WERI-Rb-1 (cell line): ENCODE data around the gene ADA.

Experiments used
- DNase-seq: peaks from one replicate; pipeline ENCODE4 v3.0.0-alpha.2; 2020
- H3K27ac ChIP-seq: fragments of 250-450 bp; sonication (Bioruptor Pico); 2 replicates; pipeline ENCODE4 v1.5.1; 2020; ENCODE audit warnings: mild to moderate bottlenecking, moderate library complexity
- H3K27me3 ChIP-seq: fragments of 250-450 bp; sonication (Bioruptor Pico); 2 replicates; pipeline ENCODE4 v1.5.1; 2021; ENCODE audit warnings: mild to moderate bottlenecking, low read depth, moderate library complexity; ENCODE audit not compliant: insufficient read depth, severe bottlenecking
- H3K36me3 ChIP-seq: fragments of 250-450 bp; sonication (Bioruptor Pico); 2 replicates; pipeline ENCODE4 v1.5.1; 2020; ENCODE audit warnings: mild to moderate bottlenecking, moderate library complexity
- H3K4me3 ChIP-seq: 2 replicates; pipeline ENCODE4 v1.5.1; 2011; ENCODE audit warnings: low read depth, mild to moderate bottlenecking, control low read depth, low read length
- H3K9me3 ChIP-seq: fragments of 250-450 bp; sonication (Bioruptor Pico); 2 replicates; pipeline ENCODE4 v1.5.1; 2021; ENCODE audit warnings: mild to moderate bottlenecking, moderate library complexity; ENCODE audit not compliant: severe bottlenecking
- TF ChIP-seq, protein P1 (sequence below): IDR thresholded peaks from 2 replicates; pipeline ENCODE4 v1.5.1; 2011; ENCODE audit warnings: low read depth, mild to moderate bottlenecking, control low read depth, inconsistent platforms, low read length

Gene ADA

DNA sequence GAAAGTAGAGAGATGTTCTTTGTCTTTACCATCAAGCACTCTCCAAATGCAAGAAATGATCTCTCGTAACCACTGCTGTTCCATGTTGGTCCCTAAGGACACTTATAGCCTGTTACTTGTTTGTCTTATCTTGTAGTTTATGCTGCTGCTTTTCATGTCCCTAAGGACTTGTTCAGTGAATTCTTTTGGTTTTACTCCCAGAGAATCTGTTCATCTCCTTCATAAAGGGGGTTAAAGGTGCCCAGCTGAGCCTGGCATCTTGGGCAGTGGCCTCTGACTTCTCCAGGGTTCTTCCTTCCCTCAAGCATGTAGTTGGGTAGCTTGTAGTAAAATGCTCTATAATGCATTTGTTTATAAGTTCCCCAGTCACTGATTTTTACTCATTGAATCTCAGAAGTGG lies 70.0 kb downstream of the ADA start:
- Histone ChIP-seq H3K27ac (no peak overlapping the region), H3K4me3 (no peak overlapping the region), H3K27me3 (no peaks in the 10 kb centered on the region), H3K36me3 (no peaks in the 10 kb centered on the region), H3K9me3 (no peaks in the 10 kb centered on the region)
- TF ChIP-seq, protein P1, sequence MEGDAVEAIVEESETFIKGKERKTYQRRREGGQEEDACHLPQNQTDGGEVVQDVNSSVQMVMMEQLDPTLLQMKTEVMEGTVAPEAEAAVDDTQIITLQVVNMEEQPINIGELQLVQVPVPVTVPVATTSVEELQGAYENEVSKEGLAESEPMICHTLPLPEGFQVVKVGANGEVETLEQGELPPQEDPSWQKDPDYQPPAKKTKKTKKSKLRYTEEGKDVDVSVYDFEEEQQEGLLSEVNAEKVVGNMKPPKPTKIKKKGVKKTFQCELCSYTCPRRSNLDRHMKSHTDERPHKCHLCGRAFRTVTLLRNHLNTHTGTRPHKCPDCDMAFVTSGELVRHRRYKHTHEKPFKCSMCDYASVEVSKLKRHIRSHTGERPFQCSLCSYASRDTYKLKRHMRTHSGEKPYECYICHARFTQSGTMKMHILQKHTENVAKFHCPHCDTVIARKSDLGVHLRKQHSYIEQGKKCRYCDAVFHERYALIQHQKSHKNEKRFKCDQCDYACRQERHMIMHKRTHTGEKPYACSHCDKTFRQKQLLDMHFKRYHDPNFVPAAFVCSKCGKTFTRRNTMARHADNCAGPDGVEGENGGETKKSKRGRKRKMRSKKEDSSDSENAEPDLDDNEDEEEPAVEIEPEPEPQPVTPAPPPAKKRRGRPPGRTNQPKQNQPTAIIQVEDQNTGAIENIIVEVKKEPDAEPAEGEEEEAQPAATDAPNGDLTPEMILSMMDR = no peak
- DNase-seq = no peak

DNA sequence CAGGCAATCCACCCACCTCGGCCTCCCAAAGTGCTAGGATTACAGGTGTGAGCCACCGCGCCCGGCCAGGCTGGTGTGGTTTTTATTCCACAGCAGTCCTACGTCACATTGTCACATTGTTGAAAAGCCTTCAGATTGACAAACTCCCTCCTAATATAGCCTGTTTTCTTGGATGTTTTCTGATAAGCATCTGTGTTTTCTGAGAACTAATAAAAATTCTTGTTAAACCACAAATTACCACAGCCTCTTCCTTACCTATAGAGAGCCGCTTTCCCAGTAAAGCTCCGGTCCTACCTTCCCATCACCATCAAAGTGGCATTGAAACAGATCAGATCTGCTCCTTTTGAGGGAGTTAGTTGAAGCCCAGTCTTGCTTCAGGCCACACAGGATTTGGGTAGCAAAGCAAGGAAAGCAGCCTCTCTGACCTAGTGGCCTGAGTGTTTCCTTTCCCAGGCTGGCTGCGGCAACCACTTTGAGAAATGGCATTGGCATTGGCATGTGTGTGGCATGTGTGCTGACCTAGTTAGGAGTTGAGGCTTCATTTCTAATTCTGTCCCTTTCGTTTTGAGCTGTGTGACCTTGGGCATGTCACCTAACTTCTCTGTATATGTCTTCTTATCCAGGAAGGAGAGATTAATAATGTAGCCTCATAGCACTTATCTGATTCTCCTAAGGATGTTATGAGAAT lies 70.8 kb downstream of the ADA start:
- TF ChIP-seq, protein P1 = no peak
- H3K36me3 ChIP-seq = no peaks in the 10 kb centered on the region
- no peak for DNase-seq
- H3K27me3 ChIP-seq = no peaks in the 10 kb centered on the region
- no peak overlapping the region for H3K4me3 ChIP-seq
- no peaks in the 10 kb centered on the region for H3K9me3 ChIP-seq
- H3K27ac ChIP-seq = no peak overlapping the region

DNA sequence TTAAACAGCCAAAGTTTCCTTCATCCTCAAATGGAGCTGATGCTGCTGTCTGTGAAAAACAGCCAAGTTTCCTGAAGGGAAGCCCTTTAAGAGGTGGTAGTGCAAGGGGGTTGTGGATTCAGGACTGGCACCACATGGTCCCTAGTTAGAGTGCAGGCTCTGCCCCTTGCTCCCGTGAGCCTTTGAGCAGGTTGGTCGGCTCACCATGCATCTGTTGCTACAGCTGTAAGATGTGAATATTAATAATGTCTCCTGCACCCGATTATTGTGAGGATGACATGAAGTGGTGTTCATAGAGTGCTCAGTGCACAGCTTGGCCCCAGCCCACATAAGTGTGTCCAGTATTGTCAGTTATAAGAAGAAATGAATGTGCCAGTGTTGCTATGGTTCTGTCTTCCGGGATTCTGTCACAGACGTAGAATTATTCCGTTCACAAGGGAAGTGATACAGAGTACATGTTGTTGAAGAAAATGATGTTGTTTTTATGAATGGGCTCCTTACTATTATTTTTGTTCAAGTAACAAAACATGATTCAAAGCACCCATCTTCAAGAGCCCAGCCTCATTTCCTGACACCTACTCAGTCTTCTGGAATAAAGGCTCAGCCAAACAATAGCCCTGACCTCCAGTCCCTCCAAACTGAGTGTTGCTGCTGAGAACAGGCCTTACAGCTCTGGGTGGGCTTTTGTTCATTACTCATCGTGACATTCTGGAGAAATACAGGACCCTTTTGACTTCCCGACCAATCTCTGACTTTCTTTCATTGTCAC lies 72.0 kb downstream of the ADA start:
- Histone ChIP-seq H3K27me3 (no peaks in the 10 kb centered on the region), H3K36me3 (no peaks in the 10 kb centered on the region), H3K27ac (no peak overlapping the region), H3K4me3 (no peak overlapping the region), H3K9me3 (no peaks in the 10 kb centered on the region)
- TF ChIP-seq, protein P1 = no peak
- no peak for DNase-seq

DNA sequence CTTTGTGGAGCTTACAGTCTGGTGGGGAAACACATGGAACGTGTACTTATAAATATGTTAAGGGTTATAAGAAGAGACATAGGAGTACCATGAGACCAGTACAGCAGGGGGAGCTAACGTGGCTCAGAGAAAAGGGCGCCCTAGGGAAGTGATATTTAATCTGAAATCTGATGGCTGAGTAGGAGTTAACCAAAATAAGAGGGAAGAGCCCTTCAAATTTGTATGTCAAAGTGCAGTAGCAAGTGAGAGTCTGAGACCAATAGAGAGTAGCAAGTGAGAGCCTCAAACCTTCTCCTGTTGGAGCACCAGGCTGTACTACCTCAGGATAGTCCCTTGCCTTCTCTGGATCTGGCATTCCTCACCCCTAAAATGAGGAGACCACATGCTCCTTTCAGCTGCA lies 75.2 kb downstream of the ADA start:
- no peak for DNase-seq
- H3K9me3 ChIP-seq = no peaks in the 10 kb centered on the region
- H3K4me3 ChIP-seq = no peak overlapping the region
- no peaks in the 10 kb centered on the region for H3K36me3 ChIP-seq
- H3K27ac ChIP-seq = no peak overlapping the region
- H3K27me3 ChIP-seq = no peaks in the 10 kb centered on the region
- TF ChIP-seq, protein P1 = 0 out of 2 replicates have a peak, but pooled peaks have one; percentile 10

DNA sequence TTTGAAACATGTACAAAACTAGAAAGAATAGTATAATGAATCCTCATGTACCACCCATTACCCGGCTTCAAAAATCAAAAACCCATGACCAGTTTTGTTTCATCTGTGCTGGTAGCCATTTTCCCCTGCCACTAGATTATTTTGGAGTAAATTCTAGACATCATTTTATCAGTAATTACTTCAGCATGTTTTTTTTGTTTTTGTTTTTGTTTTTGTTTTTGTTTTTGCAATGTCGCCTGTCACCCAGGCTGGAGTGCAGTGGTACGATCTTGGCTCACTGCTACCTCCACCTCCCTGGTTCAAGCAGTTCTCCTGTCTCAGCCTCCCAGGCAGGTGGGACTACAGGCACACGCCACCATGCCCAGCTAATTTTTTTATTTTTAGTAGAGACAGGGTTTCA lies 77.1 kb downstream of the ADA start:
- H3K36me3 ChIP-seq = no peaks in the 10 kb centered on the region
- DNase-seq = no peak
- H3K27me3 ChIP-seq = no peaks in the 10 kb centered on the region
- H3K9me3 ChIP-seq = no peaks in the 10 kb centered on the region
- no peak overlapping the region for H3K27ac ChIP-seq
- TF ChIP-seq, protein P1 = no peak
- H3K4me3 ChIP-seq = no peak overlapping the region
